ENCODE measurements around the gene SPDYE16. TPM values are rescaled to one million over a fixed set of nuclear protein-coding genes. Genes with fewer than 3 reads are reported as not detected.
"Not testable (repeated sequence)": the region's sequence is repeated elsewhere in the genome, so short reads cannot be mapped to it uniquely, and the experiment has no call there.

The SPDYE16 gene
- total and polyA plus RNA-seq, 10 donors, result 0.06 to 0.82 (median 0.68) TPM; not detected in 4

DNA sequence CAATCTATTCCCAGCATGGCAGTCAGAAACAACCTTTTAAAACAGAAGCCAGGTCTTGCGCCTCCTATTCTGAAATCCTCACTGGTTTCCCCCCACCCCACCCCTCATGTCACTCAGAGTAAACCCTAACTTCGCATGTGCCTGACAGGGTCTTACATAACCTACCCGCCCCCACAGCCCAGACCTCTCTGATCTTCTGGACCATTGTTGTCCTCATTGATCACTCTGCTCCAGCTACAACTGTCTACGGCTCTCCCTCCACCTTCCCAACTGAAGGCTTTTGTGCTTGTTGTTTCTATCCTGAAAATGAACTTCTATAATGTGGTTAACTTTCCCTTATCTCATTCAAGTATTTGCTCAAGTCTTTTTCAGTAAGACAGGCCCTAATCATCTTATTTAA is 17.1 kb upstream of the SPDYE16 start:
- WGBS, 5 donors, result 74 to 89% (median 84%) methylated on average over 3 to 4 of the region's 4 CpGs
- intact Hi-C loops (cut with DNase I; ENCODE audit: low total_unique reads); H3K27ac ChIP-seq; DNase-seq; H3K9me3 ChIP-seq; H3K4me3 ChIP-seq; H3K27me3 ChIP-seq (replicated peaks in 1 of 7); H3K36me3 ChIP-seq: not testable (repeated sequence)
- H3K4me1 ChIP-seq, result peaks cover 0 to 12% (median 0%) of the 10 kb centered on the region in 6 donors

GRCh38 chr7:76559685-76560084 is 16.6 kb upstream of the SPDYE16 start:
- 55 to 82% (median 70%) methylated on average over 6 of the region's 6 CpGs for WGBS, 5 donors
- H3K27ac ChIP-seq; H3K36me3 ChIP-seq; H3K9me3 ChIP-seq; H3K27me3 ChIP-seq (replicated peaks in 1 of 7); DNase-seq; H3K4me3 ChIP-seq; intact Hi-C loops (cut with DNase I; ENCODE audit: low total_unique reads): not testable (repeated sequence)
- H3K4me1 ChIP-seq, result peaks cover 0 to 15% (median 0%) of the 10 kb centered on the region in 6 donors

GRCh38 chr7:76551992-76552391 is 8.9 kb upstream of the SPDYE16 start:
- H3K27me3 ChIP-seq (replicated peaks in 1 of 7); H3K9me3 ChIP-seq; intact Hi-C loops (cut with DNase I; ENCODE audit: low total_unique reads); H3K27ac ChIP-seq; H3K4me3 ChIP-seq; DNase-seq: not testable (repeated sequence)
- H3K4me1 ChIP-seq, result peaks cover 0 to 46% (median 7%) of the 10 kb centered on the region in 6 donors
- peaks cover 0 to 17% (median 4%) of the 10 kb centered on the region in 6 donors for H3K36me3 ChIP-seq
- WGBS, 5 donors, result 87 to 97% (median 94%) methylated on average over 4 to 6 of the region's 6 CpGs

DNA sequence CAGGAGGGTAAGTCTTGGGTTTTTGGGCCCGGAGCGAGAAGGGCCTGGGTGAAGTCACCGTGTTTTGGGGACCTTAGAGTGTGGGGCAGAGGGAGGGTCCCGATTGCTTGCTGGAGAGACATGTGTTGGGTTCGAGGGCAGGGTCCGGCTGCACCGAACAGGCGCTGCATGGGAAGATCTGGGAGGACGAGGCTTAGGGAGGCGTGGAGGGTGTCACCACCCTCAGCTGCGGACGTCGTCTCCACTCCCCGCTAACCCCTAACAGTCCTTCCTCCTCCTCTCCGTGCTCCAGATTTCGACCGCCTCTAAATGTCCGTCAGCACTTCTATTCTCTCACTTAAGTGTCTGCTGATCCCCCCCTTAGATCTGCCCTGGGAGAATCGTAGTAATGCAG is 6.8 kb upstream of the SPDYE16 start:
- H3K9me3 ChIP-seq; DNase-seq; H3K27me3 ChIP-seq (replicated peaks in 1 of 7); intact Hi-C loops (cut with DNase I; ENCODE audit: low total_unique reads): not testable (repeated sequence)
- Histone ChIP-seq H3K4me3 (peak overlapping the region; percentile 77 to 97 (median 86)), H3K27ac (peak overlapping the region; percentile 81 to 96 (median 94)), H3K4me1 (peaks cover 0 to 37% (median 7%) of the 10 kb centered on the region in 6 donors), H3K36me3 (peaks cover 0 to 11% (median 4%) of the 10 kb centered on the region in 6 donors)
- WGBS, 5 donors, result 0 to 1% (median 0%) methylated on average over 8 to 19 of the region's 19 CpGs

DNA sequence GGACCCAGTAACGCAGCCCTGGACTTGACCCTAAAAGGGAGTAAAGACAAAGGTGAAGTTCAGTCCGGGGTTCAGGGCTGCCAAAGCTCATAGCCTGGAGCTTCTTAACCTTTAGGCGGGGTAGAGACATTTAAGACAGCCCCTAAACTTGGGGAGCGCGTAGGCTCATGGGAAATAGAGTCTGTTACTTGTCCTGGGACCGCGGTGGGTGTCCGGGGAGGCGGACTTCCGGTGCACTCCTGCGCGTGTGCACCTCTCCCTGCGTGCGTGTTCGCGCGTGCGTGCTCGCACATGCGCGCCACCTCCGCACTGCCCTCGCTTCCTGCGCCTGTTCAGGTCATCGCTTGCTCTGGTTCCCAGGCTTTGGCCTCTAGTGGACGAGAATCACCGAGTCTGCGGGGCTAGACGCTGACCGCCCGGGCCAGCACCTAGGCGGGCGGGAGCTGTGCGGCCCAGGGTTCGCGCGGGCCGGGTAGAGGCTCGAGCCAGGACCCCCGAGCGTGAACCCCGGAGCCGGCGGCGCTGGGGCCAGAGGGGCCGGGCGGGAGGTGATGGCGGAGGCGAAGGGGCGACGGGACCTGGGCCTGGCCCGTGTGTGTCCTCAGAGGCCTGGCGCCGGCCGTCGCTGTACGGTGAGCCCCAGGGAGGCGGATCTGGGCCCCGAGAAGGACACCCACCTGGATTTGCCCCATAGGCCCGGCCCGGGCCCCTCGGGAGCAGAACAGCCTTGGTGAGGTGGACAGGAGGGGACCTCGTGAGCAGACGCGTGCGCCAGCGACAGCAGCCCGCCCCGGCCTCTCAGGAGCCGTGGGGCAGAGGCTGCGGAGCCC is 6.1 kb upstream of the SPDYE16 start:
- peak overlapping the region; percentile 81 to 96 (median 94) for H3K27ac ChIP-seq
- TF ChIP-seq POLR2A (IDR thresholded peaks at IDR 0.05) (peak in 2 of 3 donors; percentile 8 to 22), POLR2AphosphoS5 (IDR thresholded peaks at IDR 0.05) (peak; percentile 94 to 96 (median 95))
- TF ChIP-seq, protein P1, sequence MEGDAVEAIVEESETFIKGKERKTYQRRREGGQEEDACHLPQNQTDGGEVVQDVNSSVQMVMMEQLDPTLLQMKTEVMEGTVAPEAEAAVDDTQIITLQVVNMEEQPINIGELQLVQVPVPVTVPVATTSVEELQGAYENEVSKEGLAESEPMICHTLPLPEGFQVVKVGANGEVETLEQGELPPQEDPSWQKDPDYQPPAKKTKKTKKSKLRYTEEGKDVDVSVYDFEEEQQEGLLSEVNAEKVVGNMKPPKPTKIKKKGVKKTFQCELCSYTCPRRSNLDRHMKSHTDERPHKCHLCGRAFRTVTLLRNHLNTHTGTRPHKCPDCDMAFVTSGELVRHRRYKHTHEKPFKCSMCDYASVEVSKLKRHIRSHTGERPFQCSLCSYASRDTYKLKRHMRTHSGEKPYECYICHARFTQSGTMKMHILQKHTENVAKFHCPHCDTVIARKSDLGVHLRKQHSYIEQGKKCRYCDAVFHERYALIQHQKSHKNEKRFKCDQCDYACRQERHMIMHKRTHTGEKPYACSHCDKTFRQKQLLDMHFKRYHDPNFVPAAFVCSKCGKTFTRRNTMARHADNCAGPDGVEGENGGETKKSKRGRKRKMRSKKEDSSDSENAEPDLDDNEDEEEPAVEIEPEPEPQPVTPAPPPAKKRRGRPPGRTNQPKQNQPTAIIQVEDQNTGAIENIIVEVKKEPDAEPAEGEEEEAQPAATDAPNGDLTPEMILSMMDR (IDR thresholded peaks at IDR 0.05 in 8 of 11, conservative IDR thresholded peaks at IDR 0.05 in 3 of 11), result peak in 3 of 11 experiments; percentile 8 to 18 (median 13)
- intact Hi-C loops (cut with DNase I; ENCODE audit: low total_unique reads); H3K9me3 ChIP-seq; H3K27me3 ChIP-seq (replicated peaks in 1 of 7): not testable (repeated sequence)
- 0 to 1% (median 0%) methylated on average over 39 to 71 of the region's 71 CpGs for WGBS, 5 donors
- H3K4me1 ChIP-seq, result peaks cover 0 to 31% (median 7%) of the 10 kb centered on the region in 6 donors
- peak; percentile 96 for DNase-seq
- peak overlapping the region; percentile 77 to 97 (median 86) for H3K4me3 ChIP-seq
- peaks cover 0 to 11% (median 4%) of the 10 kb centered on the region in 6 donors for H3K36me3 ChIP-seq

- H3K27ac ChIP-seq; H3K36me3 ChIP-seq; H3K4me3 ChIP-seq; H3K4me1 ChIP-seq; H3K9me3 ChIP-seq; H3K27me3 ChIP-seq (replicated peaks in 1 of 7); intact Hi-C loops (cut with DNase I; ENCODE audit: low total_unique reads); DNase-seq: not testable (repeated sequence)
- WGBS, 5 donors, result 80 to 100% (median 97%) methylated on average over 2 of the region's 2 CpGs; no CpG with 5 or more reads in 1 of the 5 donors
These were observed 11.5 kb downstream of the SPDYE16 start for GRCh38 chr7:76531643-76532042.

- H3K4me1 ChIP-seq; H3K9me3 ChIP-seq; H3K4me3 ChIP-seq; H3K27ac ChIP-seq; H3K36me3 ChIP-seq; intact Hi-C loops (cut with DNase I; ENCODE audit: low total_unique reads); DNase-seq; H3K27me3 ChIP-seq (replicated peaks in 1 of 7): not testable (repeated sequence)
- WGBS, 5 donors, result 87 to 97% (median 91%) methylated on average over 2 of the region's 4 CpGs; no CpG with 5 or more reads in 1 of the 5 donors
These were observed 16.9 kb downstream of the SPDYE16 start for GRCh38 chr7:76526183-76526582.

GRCh38 chr7:76516932-76517331 is 26.2 kb downstream of the SPDYE16 start:
- peaks cover 0 to 28% (median 12%) of the 10 kb centered on the region in 6 donors for H3K4me1 ChIP-seq
- DNase-seq; H3K36me3 ChIP-seq; H3K27me3 ChIP-seq (replicated peaks in 1 of 7); H3K9me3 ChIP-seq; H3K4me3 ChIP-seq; H3K27ac ChIP-seq; intact Hi-C loops (cut with DNase I; ENCODE audit: low total_unique reads): not testable (repeated sequence)
- 94 to 100% (median 96%) methylated on average over 6 of the region's 6 CpGs; no CpG with 5 or more reads in 1 of the 5 donors for WGBS, 5 donors
